ENCODE data around the gene TXK. TPM values are rescaled to one million over a fixed set of nuclear protein-coding genes. Genes with fewer than 3 reads are reported as not detected.

Gene TXK
- total RNA-seq, 1 donor from 2014 or later = not detected

DNA sequence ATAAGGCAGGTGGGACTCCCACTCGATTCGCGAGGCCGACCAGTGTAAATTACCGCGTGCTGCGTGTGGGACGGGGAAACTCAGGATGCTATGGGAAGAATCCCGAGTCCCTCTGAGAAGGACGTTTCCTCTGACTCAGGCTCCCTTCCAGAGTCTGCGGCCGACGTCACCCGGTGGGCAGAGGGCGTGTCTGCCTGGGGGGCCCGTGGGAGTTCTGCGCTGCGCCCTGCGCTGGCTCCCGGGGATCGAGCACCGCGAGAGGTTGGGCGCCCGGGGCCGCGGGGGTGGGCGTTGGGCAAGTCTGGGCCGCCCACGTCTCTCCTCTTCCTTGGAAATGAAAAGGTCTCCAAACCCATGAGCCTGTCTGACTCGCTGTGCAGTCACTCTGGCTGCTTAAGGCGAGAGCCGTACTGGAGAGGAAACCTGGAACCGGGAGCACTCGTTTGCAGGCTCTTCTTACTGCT, 116.9 kb downstream of the TXK start:
- Mint-ChIP-seq H3K27me3 (ENCODE audit: unreplicated experiment) (peaks cover 3% of the 10 kb centered on the region), H3K4me1 (ENCODE audit: low read depth, unreplicated experiment) (peaks cover 2% of the 10 kb centered on the region), H3K4me3 (ENCODE audit: unreplicated experiment) (peak overlapping the region; percentile 82), H3K27ac (ENCODE audit: unreplicated experiment) (no peak overlapping the region), H3K36me3 (ENCODE audit: unreplicated experiment) (no peaks in the 10 kb centered on the region), H3K9me3 (ENCODE audit: unreplicated experiment) (peaks cover 4% of the 10 kb centered on the region)
- DNase-seq = peak; percentile 61
- TF ChIP-seq, protein P1, sequence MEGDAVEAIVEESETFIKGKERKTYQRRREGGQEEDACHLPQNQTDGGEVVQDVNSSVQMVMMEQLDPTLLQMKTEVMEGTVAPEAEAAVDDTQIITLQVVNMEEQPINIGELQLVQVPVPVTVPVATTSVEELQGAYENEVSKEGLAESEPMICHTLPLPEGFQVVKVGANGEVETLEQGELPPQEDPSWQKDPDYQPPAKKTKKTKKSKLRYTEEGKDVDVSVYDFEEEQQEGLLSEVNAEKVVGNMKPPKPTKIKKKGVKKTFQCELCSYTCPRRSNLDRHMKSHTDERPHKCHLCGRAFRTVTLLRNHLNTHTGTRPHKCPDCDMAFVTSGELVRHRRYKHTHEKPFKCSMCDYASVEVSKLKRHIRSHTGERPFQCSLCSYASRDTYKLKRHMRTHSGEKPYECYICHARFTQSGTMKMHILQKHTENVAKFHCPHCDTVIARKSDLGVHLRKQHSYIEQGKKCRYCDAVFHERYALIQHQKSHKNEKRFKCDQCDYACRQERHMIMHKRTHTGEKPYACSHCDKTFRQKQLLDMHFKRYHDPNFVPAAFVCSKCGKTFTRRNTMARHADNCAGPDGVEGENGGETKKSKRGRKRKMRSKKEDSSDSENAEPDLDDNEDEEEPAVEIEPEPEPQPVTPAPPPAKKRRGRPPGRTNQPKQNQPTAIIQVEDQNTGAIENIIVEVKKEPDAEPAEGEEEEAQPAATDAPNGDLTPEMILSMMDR (IDR thresholded peaks at IDR 0.05; ENCODE audit: partially characterized antibody, unreplicated experiment) = no peak

Other genes with a start within 250 kb of the TXK start
- 20.2 TPM for gene NFXL1, start 219.7 kb downstream of the TXK start, total RNA-seq (ENCODE audit: unreplicated experiment)
- not detected for gene CNGA1, start 117.6 kb downstream of the TXK start, total RNA-seq (ENCODE audit: unreplicated experiment)
- gene NIPAL1, start 117.5 kb downstream of the TXK start, total RNA-seq (ENCODE audit: unreplicated experiment) = 0.83 TPM
- gene TEC, start 135.6 kb upstream of the TXK start, total RNA-seq (ENCODE audit: unreplicated experiment) = 0.37 TPM
- gene SLAIN2, start 207.3 kb upstream of the TXK start, total RNA-seq (ENCODE audit: unreplicated experiment) = 72.6 TPM

Data from glutamatergic neuron (in vitro differentiated cells).